Neural progenitor cell (in vitro differentiated cells): ENCODE data around the gene RAB9A. TPM values are rescaled to one million over a fixed set of nuclear protein-coding genes. Genes with fewer than 3 reads are reported as not detected.
"Not testable (repeated sequence)": the region's sequence is repeated elsewhere in the genome, so short reads cannot be mapped to it uniquely, and the experiment has no call there.

Experiments used
- DNase-seq: peaks from one replicate; pipeline ENCODE4 v3.0.0-alpha.2; 2016; ENCODE audit warnings: low spot score
- H2AFZ ChIP-seq: fragments of 200-600 bp; sonication (generic); replicated peaks from 2 replicates; pipeline ENCODE4 v1.6.1; 2016; ENCODE audit warnings: antibody characterized with exemption
- H3F3A ChIP-seq: fragments of 200-600 bp; sonication (generic); 2 replicates; pipeline ENCODE4 v1.6.1; 2016; ENCODE audit warnings: antibody characterized with exemption, low read depth
- H3K27ac ChIP-seq: fragments of 200-600 bp; sonication (generic); 2 replicates; pipeline ENCODE4 v1.5.1; 2016; ENCODE audit warnings: mild to moderate bottlenecking
- H3K27me3 ChIP-seq: fragments of 200-600 bp; sonication (generic); 2 replicates; pipeline ENCODE4 v1.6.1; 2016; ENCODE audit warnings: mild to moderate bottlenecking, moderate library complexity
- H3K36me3 ChIP-seq: fragments of 200-600 bp; sonication (generic); 2 replicates; pipeline ENCODE4 v1.5.1; 2016
- H3K4me1 ChIP-seq: fragments of 200-600 bp; sonication (generic); 2 replicates; pipeline ENCODE4 v1.6.1; 2016; ENCODE audit warnings: mixed run types
- H3K4me2 ChIP-seq: fragments of 200-600 bp; sonication (generic); 2 replicates; pipeline ENCODE4 v1.6.1; 2016
- H3K4me3 ChIP-seq: fragments of 200-600 bp; sonication (generic); 2 replicates; pipeline ENCODE4 v1.5.1; 2016
- H3K79me2 ChIP-seq: fragments of 200-600 bp; sonication (generic); 2 replicates; pipeline ENCODE4 v1.6.1; 2016; ENCODE audit warnings: low read depth
- H3K9ac ChIP-seq: fragments of 200-600 bp; sonication (generic); 2 replicates; pipeline ENCODE4 v1.6.1; 2016
- H3K9me3 ChIP-seq: fragments of 200-600 bp; sonication (generic); 2 replicates; pipeline ENCODE4 v1.5.1; 2016; ENCODE audit warnings: low read depth
- H4K20me1 ChIP-seq: fragments of 200-600 bp; sonication (generic); 2 replicates; pipeline ENCODE4 v1.6.1; 2016; ENCODE audit warnings: low read depth
- H3K27ac Mint-ChIP-seq: 3 replicates; pipeline ENCODE4 v1.8.0; 2021; ENCODE audit warnings: mixed read lengths
- H3K27me3 Mint-ChIP-seq: 2 replicates; pipeline ENCODE4 v1.8.0; 2022; ENCODE audit warnings: low read depth, mild to moderate bottlenecking, inconsistent platforms, moderate library complexity, mixed read lengths; ENCODE audit not compliant: insufficient read depth
- H3K36me3 Mint-ChIP-seq: 3 replicates; pipeline ENCODE4 v1.8.0; 2021; ENCODE audit warnings: mixed read lengths
- H3K4me1 Mint-ChIP-seq: 3 replicates; pipeline ENCODE4 v1.8.0; 2021; ENCODE audit warnings: mixed read lengths
- H3K4me3 Mint-ChIP-seq: 3 replicates; pipeline ENCODE4 v1.8.0; 2021; ENCODE audit warnings: mild to moderate bottlenecking, moderate library complexity, mixed read lengths
- H3K9me3 Mint-ChIP-seq: 3 replicates; pipeline ENCODE4 v1.8.0; 2020; ENCODE audit warnings: mixed read lengths
- CTCF ChIP-seq: fragments of 200-600 bp; sonication (generic); IDR thresholded peaks from 2 replicates; pipeline ENCODE4 v1.5.1; 2017; ENCODE audit warnings: antibody characterized with exemption, mild to moderate bottlenecking
- EZH2 ChIP-seq: fragments of 200-600 bp; sonication (generic); IDR thresholded peaks from 2 replicates; pipeline ENCODE4 v1.6.1; 2017; ENCODE audit warnings: antibody characterized with exemption, mild to moderate bottlenecking, moderate library complexity
- EZH2phosphoT487 ChIP-seq: fragments of 200-600 bp; sonication (generic); IDR thresholded peaks from 2 replicates; pipeline ENCODE4 v1.6.1; 2017; ENCODE audit warnings: antibody characterized with exemption
- total RNA-seq: library from RNA; depleted of rRNA; stranded (reverse); fragments of >200 nt; gene quantifications from 2 replicates; pipeline ENCODE4 v1.2.3, GENCODE V29; 2015; ENCODE audit warnings: low replicate concordance

The RAB9A gene
- total RNA-seq, 1 donor from 2014 or later, result 30.5 TPM

- no peak overlapping the region for H3K4me3 Mint-ChIP-seq
- Histone ChIP-seq H3K27me3 (no peaks in the 10 kb centered on the region), H4K20me1 (no peaks in the 10 kb centered on the region), H3K9me3 (no peaks in the 10 kb centered on the region), H3K79me2 (no peaks in the 10 kb centered on the region), H3K9ac (no peak overlapping the region), H3F3A (no peaks in the 10 kb centered on the region), H2AFZ (no peak overlapping the region), H3K36me3 (no peaks in the 10 kb centered on the region), H3K4me1 (no peaks in the 10 kb centered on the region), H3K27ac (no peak overlapping the region), H3K4me2 (no peak overlapping the region), H3K4me3 (no peak overlapping the region)
- no peaks in the 10 kb centered on the region for H3K36me3 Mint-ChIP-seq
- no peak overlapping the region for H3K27ac Mint-ChIP-seq
- TF ChIP-seq CTCF, result no peak
- TF ChIP-seq EZH2phosphoT487, result no peak
- TF ChIP-seq EZH2, result no peak
- H3K4me1 Mint-ChIP-seq, result no peaks in the 10 kb centered on the region
- H3K27me3 Mint-ChIP-seq, result peaks cover 2% of the 10 kb centered on the region
- H3K9me3 Mint-ChIP-seq, result no peaks in the 10 kb centered on the region
- no peak for DNase-seq
These were observed 21.0 kb upstream of the RAB9A start for GRCh38 chrX:13667919-13668318.

- no peak overlapping the region for H3K4me2 ChIP-seq
- H3K36me3 Mint-ChIP-seq, result no peaks in the 10 kb centered on the region
- no peaks in the 10 kb centered on the region for H3K9me3 Mint-ChIP-seq
- H3K27me3 Mint-ChIP-seq, result peaks cover 2% of the 10 kb centered on the region
- no peaks in the 10 kb centered on the region for H3K36me3 ChIP-seq
- H3K4me3 ChIP-seq, result no peak overlapping the region
- TF ChIP-seq EZH2 (no peak), EZH2phosphoT487 (no peak), CTCF (no peak)
- no peak for DNase-seq
- H3F3A ChIP-seq, result no peaks in the 10 kb centered on the region
- H4K20me1 ChIP-seq, result no peaks in the 10 kb centered on the region
- H3K4me3 Mint-ChIP-seq, result no peak overlapping the region
- H3K27ac Mint-ChIP-seq, result no peak overlapping the region
- H3K9ac ChIP-seq, result no peak overlapping the region
- H3K27me3 ChIP-seq, result no peaks in the 10 kb centered on the region
- no peak overlapping the region for H3K27ac ChIP-seq
- H2AFZ ChIP-seq, result no peak overlapping the region
- no peaks in the 10 kb centered on the region for H3K9me3 ChIP-seq
- H3K79me2 ChIP-seq, result no peaks in the 10 kb centered on the region
- H3K4me1 Mint-ChIP-seq, result no peaks in the 10 kb centered on the region
- no peaks in the 10 kb centered on the region for H3K4me1 ChIP-seq
These were observed 19.6 kb upstream of the RAB9A start for GRCh38 chrX:13669246-13669737.

GRCh38 chrX:13669755-13670154 is 19.2 kb upstream of the RAB9A start:
- not testable (repeated sequence) for H3K9ac ChIP-seq, H3K27me3 ChIP-seq, H3K4me3 Mint-ChIP-seq, H3K4me2 ChIP-seq, H3K27me3 Mint-ChIP-seq, H3K4me1 Mint-ChIP-seq, H3F3A ChIP-seq, H3K4me1 ChIP-seq, H2AFZ ChIP-seq, H3K4me3 ChIP-seq, H3K27ac Mint-ChIP-seq, H3K79me2 ChIP-seq, H3K36me3 ChIP-seq, H3K9me3 Mint-ChIP-seq, H3K36me3 Mint-ChIP-seq, DNase-seq, H3K27ac ChIP-seq, H3K9me3 ChIP-seq, H4K20me1 ChIP-seq

- Mint-ChIP-seq H3K4me3 (no peak overlapping the region), H3K9me3 (no peaks in the 10 kb centered on the region), H3K27me3 (peaks cover 2% of the 10 kb centered on the region), H3K27ac (no peak overlapping the region), H3K36me3 (no peaks in the 10 kb centered on the region), H3K4me1 (no peaks in the 10 kb centered on the region)
- TF ChIP-seq CTCF (no peak), EZH2 (no peak), EZH2phosphoT487 (no peak)
- no peak overlapping the region for H3K9ac ChIP-seq
- no peaks in the 10 kb centered on the region for H3K79me2 ChIP-seq
- H3F3A ChIP-seq, result no peaks in the 10 kb centered on the region
- H4K20me1 ChIP-seq, result no peaks in the 10 kb centered on the region
- H2AFZ ChIP-seq, result no peak overlapping the region
- H3K4me2 ChIP-seq, result no peak overlapping the region
- H3K27ac ChIP-seq, result no peak overlapping the region
- no peak for DNase-seq
- H3K9me3 ChIP-seq, result no peaks in the 10 kb centered on the region
- H3K4me3 ChIP-seq, result no peak overlapping the region
- no peaks in the 10 kb centered on the region for H3K36me3 ChIP-seq
- no peaks in the 10 kb centered on the region for H3K4me1 ChIP-seq
- no peaks in the 10 kb centered on the region for H3K27me3 ChIP-seq
These were observed 18.7 kb upstream of the RAB9A start for GRCh38 chrX:13670197-13670596.
